ENCODE results near the gene ZNF845.

- TF ChIP-seq GATA2 (IDR thresholded peaks at IDR 0.05; ENCODE audit: insufficient read depth, insufficient read length, low read depth, low read length) = no peak
- TF ChIP-seq POLR2A (IDR thresholded peaks at IDR 0.05; ENCODE audit: low read depth, low read length) = peak; percentile 72
- peak in 1 of 2 donors; percentile 66 for TF ChIP-seq CTCF (IDR thresholded peaks at IDR 0.05; ENCODE audit: extremely low read depth in 1 of 2, insufficient read depth in 1 of 2, low read depth in 1 of 2, low read length in 2 of 2)
- no peak for TF ChIP-seq MAX (IDR thresholded peaks at IDR 0.05; ENCODE audit: insufficient read depth, insufficient read length)
- no peak for TF ChIP-seq EZH2 (IDR thresholded peaks at IDR 0.05; ENCODE audit: borderline replicate concordance, low read depth, low read length, severe bottlenecking)
- peak; percentile 49 for TF ChIP-seq POLR2AphosphoS5 (IDR thresholded peaks at IDR 0.05; ENCODE audit: insufficient read depth, low read depth, low read length)
- TF ChIP-seq MYC (IDR thresholded peaks at IDR 0.05; ENCODE audit: low read depth, low read length) = no peak
- no peak for TF ChIP-seq FOS (IDR thresholded peaks at IDR 0.05; ENCODE audit: borderline replicate concordance, insufficient read depth, low read length)
Observed at GRCh38 chr19:53394974-53395839, 61.7 kb downstream of the ZNF845 start, which contains the start of gene ZNF765.

All from endothelial cell of umbilical vein (primary cell).